Sigmoid colon (tissue), 7 donors: ENCODE data around the gene PROC. TPM values are rescaled to one million over a fixed set of nuclear protein-coding genes. Genes with fewer than 3 reads are reported as not detected.

ENCODE experiments used
- DNase-seq: peaks from one replicate; pipeline ENCODE4 v3.0.0-alpha.2; 2019
- H3K27ac ChIP-seq, 4 donors: fragments of 200-600 bp; sonication (generic); one replicate each; pipeline ENCODE4 v1.5.1; 2016 to 2019; ENCODE audit warnings: mild to moderate bottlenecking in 1 of 4
- H3K27me3 ChIP-seq, 3 donors: fragments of 200-600 bp; sonication (generic); one replicate each; pipeline ENCODE4 v1.5.1; 2019; ENCODE audit warnings: mild to moderate bottlenecking in 1 of 3
- H3K36me3 ChIP-seq, 4 donors: fragments of 200-600 bp; sonication (generic); one replicate each; pipeline ENCODE4 v1.5.1; 2016 to 2019
- H3K4me1 ChIP-seq, 4 donors: fragments of 200-600 bp; sonication (generic); one replicate each; pipeline ENCODE4 v1.5.1; 2017 to 2019
- H3K4me3 ChIP-seq, 4 donors: fragments of 200-600 bp; sonication (generic); one replicate each; pipeline ENCODE4 v1.5.1; 2017 to 2019; ENCODE audit warnings: mild to moderate bottlenecking in 2 of 4, moderate library complexity in 1 of 4
- H3K9me3 ChIP-seq, 4 donors: fragments of 200-600 bp in 3 of 4; sonication (generic) in 3 of 4; one replicate each; pipeline versions ENCODE4 v1.5.1 to v1.6.1; 2013 to 2019
- EP300 ChIP-seq, 4 donors: sonication (generic); formaldehyde crosslinking; IDR thresholded peaks; one replicate each; pipeline ENCODE4 v1.6.1; 2017; ENCODE audit warnings: antibody characterized with exemption in 4 of 4
- POLR2A ChIP-seq, 2 donors: fragments of 450-650 bp; IDR thresholded peaks; one replicate each; pipeline ENCODE4 v1.6.1; 2016; ENCODE audit warnings: antibody characterized with exemption in 2 of 2, mild to moderate bottlenecking in 2 of 2, moderate library complexity in 2 of 2
- POLR2AphosphoS5 ChIP-seq, 4 donors: sonication (generic); formaldehyde crosslinking; IDR thresholded peaks; one replicate each; pipeline ENCODE4 v1.6.1; 2017; ENCODE audit warnings: antibody characterized with exemption in 4 of 4
- WGBS, 2 donors: extraction: QIAGEN DNeasy Blood & Tissue Kit; methylation state at CpG; one replicate each; pipeline ENCODE4 v1.1.7; 2013; 5-methylcytosine and 5-hydroxymethylcytosine counted together
- intact Hi-C: fragments of 100-400 bp; cut with DNase I; formaldehyde crosslinking; loops from one replicate; pipeline ENCODE4 v1.15.1; 2023
- polyA plus RNA-seq, 3 donors: library from polyadenylated mRNA; stranded (reverse); fragments of 200-250 nt; gene quantifications; one replicate each; pipeline ENCODE4 v1.2.3, GENCODE V29; 2013
- total RNA-seq, 4 donors: library from RNA; depleted of rRNA; stranded (reverse); fragments of >200 nt; gene quantifications; one replicate each; pipeline ENCODE4 v1.1.0, GENCODE V29; 2016
- TF ChIP-seq, protein P1 (sequence below), 4 experiments: fragments of 450-650 bp in 3 of 4; fragments of 200-600 bp in 1 of 4; IDR thresholded peaks; one replicate each; pipeline ENCODE4 v1.5.1; 2016 to 2019; ENCODE audit warnings: antibody characterized with exemption in 4 of 4, mild to moderate bottlenecking in 3 of 4, moderate library complexity in 2 of 4
- donor health status: healthy with polysubstance abuse.
- donor health status: Bipolar disorder and iron deficiency.
- donor health status: healthy.

The PROC gene
- total and polyA plus RNA-seq, 7 donors: 1.4 to 7.8 (median 1.8) TPM; not detected in 4

DNA sequence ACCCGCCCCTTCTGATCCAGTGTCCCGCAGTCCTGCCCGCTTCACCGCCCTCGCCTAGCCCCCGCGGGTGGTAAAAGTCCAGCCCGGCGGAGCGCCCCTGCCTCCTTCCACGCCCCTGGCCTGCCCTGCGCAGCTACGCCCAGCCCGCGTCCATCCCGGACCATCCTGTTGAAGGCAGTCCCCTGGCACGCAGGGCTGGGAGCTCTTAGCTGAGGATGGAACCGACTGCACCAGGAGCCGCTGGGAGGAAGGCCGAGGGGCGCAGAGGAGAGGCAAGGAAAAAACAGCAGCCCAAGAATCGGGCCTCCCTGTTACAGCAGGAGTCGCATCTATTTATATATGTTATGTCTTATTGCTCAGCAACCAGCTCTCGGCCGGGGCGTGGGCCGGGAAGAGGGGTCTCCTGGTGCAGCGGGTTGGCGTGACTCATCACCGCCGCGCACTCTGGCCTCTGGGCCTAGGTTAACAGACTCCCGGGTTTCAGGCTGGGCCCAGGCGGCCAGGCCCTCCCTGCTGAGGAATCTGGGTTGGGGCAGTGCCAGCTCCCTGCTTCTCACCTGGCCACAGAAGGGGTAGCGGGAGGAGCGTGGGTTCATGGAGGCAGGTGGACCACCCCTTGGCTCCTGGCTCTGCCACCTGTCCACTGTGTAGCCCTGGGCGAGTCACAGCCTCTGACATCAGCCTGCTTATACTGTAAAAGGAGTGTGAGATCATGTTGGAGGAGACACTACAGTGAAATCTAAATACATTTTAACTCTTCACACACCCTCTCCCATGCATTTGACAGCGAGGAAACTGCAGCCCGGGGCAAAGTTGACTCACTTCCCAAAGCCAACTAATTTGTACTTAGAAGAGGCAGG lies 17.1 kb upstream of the PROC start:
- WGBS, 2 donors: 12 to 56% methylated on average over 39 of the region's 39 CpGs
- H3K4me1 ChIP-seq: peaks cover 0 to 28% (median 22%) of the 10 kb centered on the region in 4 donors
- H3K27ac ChIP-seq: peak overlapping the region in 2 of 4 donors; percentile 35 to 68
- peak overlapping the region in 3 of 4 donors; percentile 6 to 31 (median 28) for H3K4me3 ChIP-seq
- H3K27me3 ChIP-seq: no peaks in the 10 kb centered on the region
- H3K36me3 ChIP-seq: no peaks in the 10 kb centered on the region
- DNase-seq: no peak
- TF ChIP-seq EP300 (IDR thresholded peaks at IDR 0.05): no peak
- no peak for TF ChIP-seq POLR2AphosphoS5 (IDR thresholded peaks at IDR 0.05)
- TF ChIP-seq, protein P1, sequence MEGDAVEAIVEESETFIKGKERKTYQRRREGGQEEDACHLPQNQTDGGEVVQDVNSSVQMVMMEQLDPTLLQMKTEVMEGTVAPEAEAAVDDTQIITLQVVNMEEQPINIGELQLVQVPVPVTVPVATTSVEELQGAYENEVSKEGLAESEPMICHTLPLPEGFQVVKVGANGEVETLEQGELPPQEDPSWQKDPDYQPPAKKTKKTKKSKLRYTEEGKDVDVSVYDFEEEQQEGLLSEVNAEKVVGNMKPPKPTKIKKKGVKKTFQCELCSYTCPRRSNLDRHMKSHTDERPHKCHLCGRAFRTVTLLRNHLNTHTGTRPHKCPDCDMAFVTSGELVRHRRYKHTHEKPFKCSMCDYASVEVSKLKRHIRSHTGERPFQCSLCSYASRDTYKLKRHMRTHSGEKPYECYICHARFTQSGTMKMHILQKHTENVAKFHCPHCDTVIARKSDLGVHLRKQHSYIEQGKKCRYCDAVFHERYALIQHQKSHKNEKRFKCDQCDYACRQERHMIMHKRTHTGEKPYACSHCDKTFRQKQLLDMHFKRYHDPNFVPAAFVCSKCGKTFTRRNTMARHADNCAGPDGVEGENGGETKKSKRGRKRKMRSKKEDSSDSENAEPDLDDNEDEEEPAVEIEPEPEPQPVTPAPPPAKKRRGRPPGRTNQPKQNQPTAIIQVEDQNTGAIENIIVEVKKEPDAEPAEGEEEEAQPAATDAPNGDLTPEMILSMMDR (IDR thresholded peaks at IDR 0.05): no peak
- TF ChIP-seq POLR2A (IDR thresholded peaks at IDR 0.05): no peak
- intact Hi-C loops: loop anchor here (10.0 kb wide), 1 partner anchor 336 kb away; no protein-coding TSS in a partner anchor
- H3K9me3 ChIP-seq: no peaks in the 10 kb centered on the region

DNA sequence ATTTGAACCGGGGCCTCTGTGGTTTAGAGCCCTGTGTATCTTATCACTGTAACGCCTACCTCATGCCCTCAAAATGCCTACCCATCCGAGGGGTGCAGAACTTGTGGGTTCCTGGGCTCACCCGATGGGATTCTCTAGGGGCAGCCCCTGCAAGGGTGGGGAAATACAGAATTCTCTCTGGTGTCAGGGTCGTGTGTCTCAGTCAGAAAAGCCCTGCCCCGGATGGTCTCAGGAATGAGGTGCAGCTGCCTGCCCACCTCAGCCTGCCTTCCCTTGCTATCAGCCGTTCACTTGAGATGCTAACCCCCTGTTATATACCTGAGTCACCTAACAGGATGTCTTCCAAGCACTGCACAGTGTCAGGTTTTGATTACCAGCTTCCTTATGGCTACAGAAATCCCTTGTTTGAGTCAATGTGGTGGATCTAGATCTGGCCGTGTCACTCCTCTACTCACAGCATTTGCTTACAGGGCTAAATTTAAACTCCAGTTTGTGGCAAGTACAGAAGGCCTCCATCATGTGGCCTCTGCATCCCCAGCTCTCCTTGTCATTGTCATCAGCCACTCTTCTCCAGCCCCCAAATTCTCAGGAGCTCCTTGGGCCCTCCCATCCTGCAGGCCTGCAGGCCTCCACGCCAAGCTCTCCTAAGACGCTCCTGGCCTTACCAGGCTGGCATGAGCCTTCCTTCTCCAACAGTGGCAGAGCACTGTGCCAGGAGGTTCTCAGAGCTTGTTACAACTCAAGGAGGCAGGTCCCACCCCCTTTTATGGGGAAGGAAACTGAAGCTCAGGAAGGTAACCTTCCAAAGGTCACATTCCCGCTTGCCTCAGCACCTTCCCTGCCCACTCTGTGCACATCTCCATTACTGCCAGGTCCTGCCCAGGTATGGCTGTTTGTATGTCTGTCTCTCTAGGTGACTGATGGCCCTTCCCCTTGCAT lies 16.2 kb upstream of the PROC start:
- Histone ChIP-seq H3K27ac (peak overlapping the region in 1 of 4 donors; percentile 68), H3K4me3 (no peak overlapping the region), H3K27me3 (no peaks in the 10 kb centered on the region), H3K4me1 (peaks cover 0 to 31% (median 22%) of the 10 kb centered on the region in 4 donors), H3K9me3 (no peaks in the 10 kb centered on the region), H3K36me3 (no peaks in the 10 kb centered on the region)
- TF ChIP-seq POLR2AphosphoS5 (IDR thresholded peaks at IDR 0.05) (no peak), EP300 (IDR thresholded peaks at IDR 0.05) (no peak), POLR2A (IDR thresholded peaks at IDR 0.05) (no peak)
- TF ChIP-seq, protein P1 (IDR thresholded peaks at IDR 0.05): no peak
- intact Hi-C loops: loop anchor here (10.0 kb wide), 1 partner anchor 337 kb away; no protein-coding TSS in a partner anchor
- 37 to 70% methylated on average over 11 of the region's 11 CpGs for WGBS, 2 donors
- no peak for DNase-seq

DNA sequence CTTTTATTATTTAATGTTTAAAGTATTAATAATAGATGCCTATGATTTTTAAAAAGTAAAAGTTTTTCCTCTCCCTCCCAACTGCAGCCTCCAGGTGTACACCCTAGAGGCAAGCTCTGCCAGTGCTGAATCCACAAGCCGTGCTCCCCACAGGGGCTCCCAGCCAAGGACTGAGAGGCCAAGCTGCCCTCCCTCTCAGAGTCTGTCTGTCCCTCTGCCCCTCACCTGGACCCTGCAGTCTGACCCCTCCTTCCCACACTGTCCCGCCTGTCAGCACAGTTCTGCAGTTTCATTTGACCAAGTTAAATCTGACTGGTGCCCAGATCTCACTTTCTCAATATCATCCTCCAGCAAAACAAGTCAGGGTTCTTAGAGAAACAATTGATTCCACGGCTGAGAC lies 14.8 kb upstream of the PROC start:
- WGBS, 2 donors: 81 to 84% methylated on average over 3 of the region's 3 CpGs
- TF ChIP-seq POLR2A (IDR thresholded peaks at IDR 0.05) (no peak), POLR2AphosphoS5 (IDR thresholded peaks at IDR 0.05) (no peak), EP300 (IDR thresholded peaks at IDR 0.05) (no peak)
- TF ChIP-seq, protein P1 (IDR thresholded peaks at IDR 0.05): no peak
- H3K4me3 ChIP-seq: no peak overlapping the region
- intact Hi-C loops: loop anchor here (10.0 kb wide), 1 partner anchor 339 kb away; no protein-coding TSS in a partner anchor
- no peak overlapping the region for H3K27ac ChIP-seq
- no peaks in the 10 kb centered on the region for H3K27me3 ChIP-seq
- H3K36me3 ChIP-seq: no peaks in the 10 kb centered on the region
- peaks cover 0 to 31% (median 25%) of the 10 kb centered on the region in 4 donors for H3K4me1 ChIP-seq
- H3K9me3 ChIP-seq: no peaks in the 10 kb centered on the region
- no peak for DNase-seq

DNA sequence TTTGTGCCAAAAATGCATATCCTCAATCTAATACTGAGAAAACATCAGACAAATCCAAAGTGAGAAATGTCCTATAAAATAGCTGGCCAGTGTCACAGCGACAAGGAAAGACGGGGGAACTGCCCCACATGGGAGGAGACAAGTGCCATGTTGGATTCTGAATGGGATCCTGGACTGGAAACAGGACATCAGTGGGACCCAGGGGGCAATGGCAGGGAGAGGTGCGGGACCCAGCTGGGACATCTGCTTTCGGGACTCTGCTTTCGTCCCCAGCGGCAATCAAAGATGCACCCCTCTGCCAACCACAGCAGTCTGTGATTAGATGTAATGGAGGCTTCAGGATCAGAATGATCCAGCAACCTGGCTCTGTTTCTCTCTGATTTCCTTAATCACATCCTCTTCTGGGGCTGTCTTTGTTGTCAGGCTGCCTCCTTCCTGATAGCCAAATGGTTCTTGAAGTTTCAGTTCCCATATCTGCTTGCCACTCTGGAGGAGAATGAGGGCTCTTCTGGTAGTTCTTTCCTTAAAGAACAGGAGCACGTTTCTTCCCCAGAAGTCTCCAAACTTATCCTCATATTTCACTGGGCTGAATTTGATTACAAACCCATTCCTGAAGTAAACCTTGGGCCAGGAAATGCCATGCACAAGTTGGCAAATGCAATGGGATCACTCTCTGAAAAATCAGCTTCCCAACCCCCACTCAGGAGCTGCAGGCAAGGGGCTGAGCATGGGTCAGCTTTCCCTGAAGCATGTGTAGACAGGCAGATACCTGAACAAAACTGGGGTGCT lies 13.6 kb upstream of the PROC start:
- 88 to 92% methylated on average over 7 of the region's 7 CpGs for WGBS, 2 donors
- intact Hi-C loops: loop anchor here (5.0 to 10.0 kb wide), 2 partner anchors 123 to 340 kb away; partner anchors contain the start of gene IWS1
- Histone ChIP-seq H3K27me3 (no peaks in the 10 kb centered on the region), H3K4me1 (peaks cover 0 to 29% (median 26%) of the 10 kb centered on the region in 4 donors), H3K9me3 (no peaks in the 10 kb centered on the region), H3K27ac (peak overlapping the region in 1 of 4 donors; percentile 30), H3K4me3 (no peak overlapping the region), H3K36me3 (no peaks in the 10 kb centered on the region)
- TF ChIP-seq EP300 (IDR thresholded peaks at IDR 0.05) (no peak), POLR2A (IDR thresholded peaks at IDR 0.05) (no peak), POLR2AphosphoS5 (IDR thresholded peaks at IDR 0.05) (no peak)
- TF ChIP-seq, protein P1 (IDR thresholded peaks at IDR 0.05): no peak
- DNase-seq: no peak
